Keratinocyte (primary cell): ENCODE data around the gene KCNAB2. TPM values are rescaled to one million over a fixed set of nuclear protein-coding genes. Genes with fewer than 3 reads are reported as not detected.

ENCODE experiments used
- DNase-seq: peaks from one replicate; pipeline ENCODE4 v3.0.0-alpha.2; 2011; ENCODE audit warnings: low read depth, missing footprints, low spot score
- FAIRE-seq: peaks from 2 replicates; lab custom pipeline; 2011; peaks lifted over from hg19 to GRCh38; lab: Jason Lieb, UNC
- H2AFZ ChIP-seq: 2 replicates; pipeline ENCODE4 v1.6.0; 2012; ENCODE audit warnings: low read length, control low read depth, inconsistent platforms; ENCODE audit not compliant: control insufficient read depth
- H3K27ac ChIP-seq: 2 replicates; pipeline ENCODE4 v1.5.1; 2011; ENCODE audit warnings: low read length; ENCODE audit not compliant: control insufficient read depth, insufficient read depth
- H3K27me3 ChIP-seq: 3 replicates; pipeline ENCODE4 v1.6.0; 2011; ENCODE audit warnings: low read length; ENCODE audit not compliant: control insufficient read depth, insufficient read depth; ENCODE audit errors: extremely low read depth
- H3K36me3 ChIP-seq, 2 experiments: 2 replicates in 1 of 2; 3 replicates in 1 of 2; pipeline ENCODE4 v1.5.1; 2011; ENCODE audit warnings: low read length in 2 of 2, mild to moderate bottlenecking in 1 of 2; ENCODE audit not compliant: control insufficient read depth in 2 of 2, insufficient read depth in 2 of 2; ENCODE audit errors: extremely low read depth in 1 of 2
- H3K4me1 ChIP-seq: 3 replicates; pipeline ENCODE4 v1.5.1; 2011; ENCODE audit warnings: low read length; ENCODE audit not compliant: control insufficient read depth, insufficient read depth; ENCODE audit errors: extremely low read depth
- H3K4me2 ChIP-seq: 3 replicates; pipeline ENCODE4 v1.6.0; 2011; ENCODE audit warnings: low read depth, low read length; ENCODE audit not compliant: control insufficient read depth, insufficient read depth; ENCODE audit errors: extremely low read depth
- H3K4me3 ChIP-seq, 3 experiments: fragments of 200-600 bp in 1 of 3; sonication (generic) in 1 of 3; 2 replicates in 2 of 3; 3 replicates in 1 of 3; pipeline ENCODE4 v1.5.1; 2011 to 2016; ENCODE audit warnings: low read length in 3 of 3, mild to moderate bottlenecking in 3 of 3, control low read depth in 2 of 3, inconsistent platforms in 1 of 3, low read depth in 1 of 3, mixed read lengths in 1 of 3, mixed run types in 1 of 3, moderate library complexity in 1 of 3; ENCODE audit not compliant: control insufficient read depth in 2 of 3, insufficient read depth in 2 of 3; ENCODE audit errors: extremely low read depth in 1 of 3
- H3K79me2 ChIP-seq: 2 replicates; pipeline ENCODE4 v1.6.0; 2012; ENCODE audit warnings: low read length; ENCODE audit not compliant: control insufficient read depth, insufficient read depth
- H3K9ac ChIP-seq: 3 replicates; pipeline ENCODE4 v1.6.0; 2011; ENCODE audit warnings: low read length; ENCODE audit not compliant: control insufficient read depth, insufficient read depth; ENCODE audit errors: extremely low read depth
- H3K9me1 ChIP-seq: 3 replicates; pipeline ENCODE4 v1.6.0; 2011; ENCODE audit warnings: low read length; ENCODE audit not compliant: control insufficient read depth, insufficient read depth; ENCODE audit errors: extremely low read depth
- H3K9me3 ChIP-seq: 2 replicates; pipeline ENCODE4 v1.5.1; 2012; ENCODE audit warnings: low read depth, low read length; ENCODE audit not compliant: control insufficient read depth
- H4K20me1 ChIP-seq: 3 replicates; pipeline ENCODE4 v1.6.0; 2011; ENCODE audit warnings: low read length; ENCODE audit not compliant: control insufficient read depth, insufficient read depth; ENCODE audit errors: extremely low read depth
- CTCF ChIP-seq, 3 experiments: IDR thresholded peaks in 1 of 3; conservative IDR thresholded peaks in 1 of 3; optimal IDR thresholded peaks in 1 of 3; 2 replicates in 2 of 3; 3 replicates in 1 of 3; pipeline versions ENCODE3 to v1.5.1; 2011; ENCODE audit warnings: low read length in 3 of 3, mild to moderate bottlenecking in 3 of 3, moderate library complexity in 2 of 3, control low read depth in 1 of 3, inconsistent platforms in 1 of 3; ENCODE audit not compliant: insufficient read depth in 2 of 3; ENCODE audit errors: extremely low read depth in 1 of 3
- EZH2 ChIP-seq: IDR thresholded peaks from one replicate; pipeline ENCODE4 v1.6.1; 2012; ENCODE audit warnings: inconsistent platforms, mild to moderate bottlenecking, low read length, moderate library complexity
- dilution Hi-C: fragments of 300-500 bp; cut with MboI; formaldehyde crosslinking; loops from one replicate; pipeline ENCODE4 v1.7.0; 2020; ENCODE audit warnings: low sequenced_read_pairs; ENCODE audit not compliant: extremely low pct_ligation_motif_present
- polyA plus RNA-seq, 5 experiments: library from polyadenylated mRNA; depleted of rRNA in 3 of 5; stranded (reverse) in 3 of 5; stranded (forward) in 1 of 5; unstranded in 1 of 5; fragments of >200 nt; gene quantifications; 1 replicate in 1 of 5; 2 replicates in 3 of 5; 3 replicates in 1 of 5; pipeline versions ENCODE4 v1.2.1 to v1.2.3, GENCODE V29; 2011 to 2012; ENCODE audit warnings: missing spikeins in 2 of 5, low read depth in 1 of 5, low replicate concordance in 1 of 5

KCNAB2 gene
- polyA plus RNA-seq, 1 donor (not counting 4 experiments of a cell fraction or from before 2014, with no cell fraction given), result 1.8 TPM

GRCh38 chr1:6105218-6105679, 59.6 kb downstream of the KCNAB2 start:
- TF ChIP-seq EZH2 (no peak), CTCF (optimal IDR thresholded peaks at IDR 0.05 in 1 of 3, IDR thresholded peaks at IDR 0.05 in 1 of 3, conservative IDR thresholded peaks at IDR 0.05 in 1 of 3; ENCODE audit: extremely low read depth in 1 of 3, insufficient read depth in 2 of 3, low read length in 3 of 3) (peak in 2 of 3 experiments; percentile 10 to 29)
- FAIRE-seq, result no peak
- dilution Hi-C loops, result no loop called here
- no peaks in the 10 kb centered on the region for H3K36me3 ChIP-seq
- no peak overlapping the region for H2AFZ ChIP-seq
- no peaks in the 10 kb centered on the region for H3K4me1 ChIP-seq
- no peak overlapping the region for H3K4me3 ChIP-seq
- DNase-seq, result no peak
- H4K20me1 ChIP-seq, result no peaks in the 10 kb centered on the region
- no peak overlapping the region for H3K27ac ChIP-seq
- H3K79me2 ChIP-seq, result no peaks in the 10 kb centered on the region
- no peak overlapping the region for H3K4me2 ChIP-seq
- H3K9me3 ChIP-seq, result no peaks in the 10 kb centered on the region
- H3K27me3 ChIP-seq, result peaks cover 30% of the 10 kb centered on the region
- no peaks in the 10 kb centered on the region for H3K9me1 ChIP-seq
- no peak overlapping the region for H3K9ac ChIP-seq

GRCh38 chr1:6105763-6106162, 60.1 kb downstream of the KCNAB2 start:
- Histone ChIP-seq H3K9me3 (no peaks in the 10 kb centered on the region), H3K4me1 (no peaks in the 10 kb centered on the region), H4K20me1 (no peaks in the 10 kb centered on the region), H3K27me3 (peaks cover 27% of the 10 kb centered on the region), H3K9ac (no peak overlapping the region), H2AFZ (no peak overlapping the region), H3K4me2 (no peak overlapping the region), H3K4me3 (no peak overlapping the region), H3K9me1 (no peaks in the 10 kb centered on the region), H3K79me2 (no peaks in the 10 kb centered on the region), H3K36me3 (no peaks in the 10 kb centered on the region), H3K27ac (no peak overlapping the region)
- DNase-seq, result no peak
- dilution Hi-C loops, result no loop called here
- TF ChIP-seq EZH2, result no peak
- peak in 1 of 3 experiments; percentile 34 for TF ChIP-seq CTCF (optimal IDR thresholded peaks at IDR 0.05 in 1 of 3, IDR thresholded peaks at IDR 0.05 in 1 of 3, conservative IDR thresholded peaks at IDR 0.05 in 1 of 3; ENCODE audit: extremely low read depth in 1 of 3, insufficient read depth in 2 of 3, low read length in 3 of 3)
- FAIRE-seq, result no peak
